Esophagus muscularis mucosa (tissue), 4 donors: Measurements from ENCODE around the gene KMT2E. TPM values are rescaled to one million over a fixed set of nuclear protein-coding genes. Genes with fewer than 3 reads are reported as not detected.

Experiments used
- DNase-seq: peaks from one replicate; pipeline ENCODE4 v3.0.0-alpha.2; 2017; ENCODE audit errors: extremely low spot score
- H3K27ac ChIP-seq, 4 donors: fragments of 200-600 bp; sonication (generic); replicated peaks in 1 of 4; 1 replicate in 3 of 4; 2 replicates in 1 of 4; pipeline ENCODE4 v1.5.1; 2016 to 2019; ENCODE audit warnings: mild to moderate bottlenecking in 1 of 4
- H3K27me3 ChIP-seq, 4 donors: fragments of 200-600 bp; sonication (generic); one replicate each; pipeline versions ENCODE4 v1.5.1 to v1.6.0; 2016 to 2019
- H3K36me3 ChIP-seq, 4 donors: fragments of 200-600 bp; sonication (generic); one replicate each; pipeline ENCODE4 v1.5.1; 2016 to 2019
- H3K4me1 ChIP-seq, 4 donors: fragments of 200-600 bp; sonication (generic); one replicate each; pipeline ENCODE4 v1.5.1; 2016 to 2019
- H3K4me3 ChIP-seq, 4 donors: fragments of 200-600 bp; sonication (generic); 1 replicate in 2 of 4; 2 replicates in 2 of 4; pipeline ENCODE4 v1.5.1; 2016 to 2019; ENCODE audit warnings: mild to moderate bottlenecking in 4 of 4, moderate library complexity in 1 of 4
- H3K9me3 ChIP-seq, 4 donors: fragments of 200-600 bp; sonication (generic); 1 replicate in 3 of 4; 2 replicates in 1 of 4; pipeline ENCODE4 v1.5.1; 2016 to 2019
- EP300 ChIP-seq: sonication (generic); formaldehyde crosslinking; IDR thresholded peaks from one replicate; pipeline ENCODE4 v1.6.1; 2017; ENCODE audit warnings: antibody characterized with exemption
- POLR2A ChIP-seq: fragments of 450-650 bp; IDR thresholded peaks from one replicate; pipeline ENCODE4 v1.6.1; 2017; ENCODE audit warnings: antibody characterized with exemption, moderate library complexity, mild to moderate bottlenecking, low read depth
- POLR2AphosphoS5 ChIP-seq, 2 donors: sonication (generic); formaldehyde crosslinking; IDR thresholded peaks; one replicate each; pipeline ENCODE4 v1.6.1; 2017; ENCODE audit warnings: antibody characterized with exemption in 2 of 2
- WGBS: methylation state at CpG from one replicate; pipeline ENCODE4 v1.1.5; 2018; 5-methylcytosine and 5-hydroxymethylcytosine counted together
- intact Hi-C: fragments of 100-400 bp; cut with DNase I; formaldehyde crosslinking; loops from one replicate; pipeline ENCODE4 v1.15.1; 2023
- total RNA-seq, 4 donors: library from RNA; depleted of rRNA; stranded (reverse); fragments of >200 nt; gene quantifications; one replicate each; pipeline versions ENCODE4 v1.1.0 to v1.2.1, GENCODE V29; 2016
- TF ChIP-seq, protein P1 (sequence below), 3 experiments: fragments of 200-600 bp in 2 of 3; fragments of 450-650 bp in 1 of 3; sonication (generic) in 2 of 3; IDR thresholded peaks; one replicate each; pipeline ENCODE4 v1.5.1; 2017 to 2019; ENCODE audit warnings: antibody characterized with exemption in 3 of 3, mild to moderate bottlenecking in 2 of 3, moderate library complexity in 1 of 3

KMT2E gene
- total RNA-seq, 4 donors from 2014 or later: 77.0 to 109 (median 94.0) TPM

DNA sequence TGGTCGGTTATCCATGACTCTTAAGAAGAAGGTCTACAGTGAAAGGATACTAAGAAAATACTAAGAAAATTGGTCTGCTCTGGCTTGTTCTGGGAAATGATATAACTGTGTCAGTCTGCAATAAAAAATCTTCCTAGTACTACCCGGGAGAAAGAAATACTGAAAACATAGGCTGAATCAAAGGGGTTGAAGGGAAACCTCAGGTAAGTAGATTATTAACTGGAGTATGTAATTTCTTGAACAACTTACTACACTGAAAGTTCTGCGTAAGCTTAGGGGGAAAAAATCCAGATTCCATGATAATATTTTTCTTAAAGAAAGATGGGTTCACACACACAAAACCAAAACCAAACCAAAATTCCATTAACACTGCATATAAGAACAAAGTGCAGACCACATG is 143.3 kb downstream of the KMT2E start:
- peaks cover 0 to 23% (median 9%) of the 10 kb centered on the region in 4 donors for H3K36me3 ChIP-seq
- H3K4me3 ChIP-seq: no peak overlapping the region
- no peak for DNase-seq
- 98% methylated on average over 3 of the region's 3 CpGs for WGBS
- H3K9me3 ChIP-seq: no peaks in the 10 kb centered on the region
- no peaks in the 10 kb centered on the region for H3K27me3 ChIP-seq
- intact Hi-C loops: no loop called here
- TF ChIP-seq EP300: no peak
- peaks cover 0 to 17% (median 5%) of the 10 kb centered on the region in 4 donors for H3K4me1 ChIP-seq
- H3K27ac ChIP-seq: no peak overlapping the region

DNA sequence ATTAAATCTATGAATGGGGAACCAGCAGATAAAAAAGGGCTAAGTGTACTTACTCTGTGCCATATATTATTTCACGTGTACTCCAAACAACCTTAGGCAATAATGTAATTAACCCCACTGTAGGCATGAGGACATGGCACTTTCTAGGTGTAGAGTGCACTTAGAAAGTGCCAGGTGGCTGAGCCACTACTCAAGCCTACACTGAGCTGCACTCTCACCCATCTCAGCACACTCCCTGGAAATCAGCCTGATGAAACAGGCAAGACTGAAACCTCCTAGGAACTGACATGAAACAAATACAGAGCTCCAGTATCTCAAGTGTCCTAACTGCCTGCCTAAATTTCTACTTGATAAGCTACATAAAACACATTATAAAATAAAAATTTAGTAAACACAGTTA is 147.4 kb downstream of the KMT2E start:
- DNase-seq: no peak
- TF ChIP-seq POLR2AphosphoS5 (IDR thresholded peaks at IDR 0.05): no peak
- TF ChIP-seq, protein P1, sequence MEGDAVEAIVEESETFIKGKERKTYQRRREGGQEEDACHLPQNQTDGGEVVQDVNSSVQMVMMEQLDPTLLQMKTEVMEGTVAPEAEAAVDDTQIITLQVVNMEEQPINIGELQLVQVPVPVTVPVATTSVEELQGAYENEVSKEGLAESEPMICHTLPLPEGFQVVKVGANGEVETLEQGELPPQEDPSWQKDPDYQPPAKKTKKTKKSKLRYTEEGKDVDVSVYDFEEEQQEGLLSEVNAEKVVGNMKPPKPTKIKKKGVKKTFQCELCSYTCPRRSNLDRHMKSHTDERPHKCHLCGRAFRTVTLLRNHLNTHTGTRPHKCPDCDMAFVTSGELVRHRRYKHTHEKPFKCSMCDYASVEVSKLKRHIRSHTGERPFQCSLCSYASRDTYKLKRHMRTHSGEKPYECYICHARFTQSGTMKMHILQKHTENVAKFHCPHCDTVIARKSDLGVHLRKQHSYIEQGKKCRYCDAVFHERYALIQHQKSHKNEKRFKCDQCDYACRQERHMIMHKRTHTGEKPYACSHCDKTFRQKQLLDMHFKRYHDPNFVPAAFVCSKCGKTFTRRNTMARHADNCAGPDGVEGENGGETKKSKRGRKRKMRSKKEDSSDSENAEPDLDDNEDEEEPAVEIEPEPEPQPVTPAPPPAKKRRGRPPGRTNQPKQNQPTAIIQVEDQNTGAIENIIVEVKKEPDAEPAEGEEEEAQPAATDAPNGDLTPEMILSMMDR (IDR thresholded peaks at IDR 0.05): no peak
- TF ChIP-seq EP300: no peak
- TF ChIP-seq POLR2A: no peak
- H3K27ac ChIP-seq: no peak overlapping the region
- H3K4me3 ChIP-seq: no peak overlapping the region
- H3K9me3 ChIP-seq: no peaks in the 10 kb centered on the region
- 100% methylated on average over 1 of the region's 1 CpG for WGBS
- H3K4me1 ChIP-seq: peaks cover 0 to 4% (median 0%) of the 10 kb centered on the region in 4 donors
- intact Hi-C loops: no loop called here
- H3K27me3 ChIP-seq: no peaks in the 10 kb centered on the region
- H3K36me3 ChIP-seq: peaks cover 4 to 44% (median 24%) of the 10 kb centered on the region in 4 donors
